HepG2 (cell line): ENCODE data around the gene CACNA1G. TPM values are rescaled to one million over a fixed set of nuclear protein-coding genes. Genes with fewer than 3 reads are reported as not detected.
A peak's percentile ranks its signal among the peaks of the same experiment; 100 is the strongest.

Experiments
- ATAC-seq: fragments of 200-7000 bp; cut with Tn5 transposase; 3 replicates; pipeline ENCODE4 v1.9.1; 2020; ENCODE audit warnings: mild to moderate bottlenecking, moderate library complexity
- BruUV-seq: library from RNA; stranded (reverse); fragments of 400-500 nt; replicated peaks from 2 replicates; lab custom pipeline; 2021; lab: Mats Ljungman, UMichigan
- CTCF ChIA-PET: fragments of 300-600 bp; formaldehyde crosslinking; extraction: SDS; loops from one replicate; lab custom pipeline; 2021; ENCODE audit warnings: low total read pairs, inconsistent platforms, low intra/inter-chr PET ratio; lab: Yijun Ruan, JAX
- POLR2A ChIA-PET: fragments of 350-600 bp; sonication (Branson Sonifier 250); formaldehyde crosslinking; loops from one replicate; lab custom pipeline; 2020; ENCODE audit warnings: antibody characterized with exemption, inconsistent platforms; lab: Yijun Ruan, JAX
- DNase-seq: peaks from one replicate; pipeline ENCODE4 v3.0.0-alpha.2; 2015; ENCODE audit warnings: low spot score
- FAIRE-seq: peaks from 3 replicates; lab custom pipeline; 2011; peaks lifted over from hg19 to GRCh38; lab: Jason Lieb, UNC
- H2AFZ ChIP-seq: one replicate; pipeline ENCODE4 v1.6.1; 2011; ENCODE audit warnings: low read length, inconsistent platforms
- H3K27ac ChIP-seq: fragments of 300-600 bp; 3 replicates; pipeline ENCODE4 v1.8.0; 2011; ENCODE audit warnings: mixed run types, mild to moderate bottlenecking, mixed read lengths, low read length, inconsistent platforms; ENCODE audit not compliant: insufficient read depth; ENCODE audit errors: extremely low read length
- H3K27me3 ChIP-seq, 2 experiments: fragments of 200-600 bp in 1 of 2; 2 replicates in 1 of 2; 3 replicates in 1 of 2; pipeline versions ENCODE4 v1.6.0 to v1.8.0; 2011; ENCODE audit warnings: low read length in 2 of 2, mild to moderate bottlenecking in 2 of 2, moderate library complexity in 2 of 2, inconsistent platforms in 1 of 2; ENCODE audit not compliant: insufficient read depth in 2 of 2, control insufficient read depth in 1 of 2
- H3K36me3 ChIP-seq, 2 experiments: fragments of 200-600 bp in 1 of 2; replicated peaks in 1 of 2; 2 replicates in 1 of 2; 3 replicates in 1 of 2; pipeline versions ENCODE4 v1.5.1 to v1.8.0; 2011; ENCODE audit warnings: low read length in 2 of 2, inconsistent platforms in 1 of 2; ENCODE audit not compliant: insufficient read depth in 2 of 2, control insufficient read depth in 1 of 2
- H3K4me1 ChIP-seq: 2 replicates; pipeline ENCODE4 v1.5.1; 2012; ENCODE audit warnings: low read length, inconsistent platforms; ENCODE audit not compliant: insufficient read depth
- H3K4me2 ChIP-seq: 2 replicates; pipeline ENCODE4 v1.6.0; 2011; ENCODE audit warnings: low read depth, low read length, inconsistent platforms
- H3K4me3 ChIP-seq, 3 experiments: fragments of 200-600 bp in 1 of 3; sonication (generic), shearing (Covaris generic) in 1 of 3; replicated peaks in 1 of 3; 2 replicates each; pipeline ENCODE4 v1.5.1; 2011 to 2016; ENCODE audit warnings: low read length in 3 of 3, inconsistent platforms in 2 of 3, low read depth in 2 of 3, mild to moderate bottlenecking in 2 of 3, control low read depth in 1 of 3, mixed read lengths in 1 of 3; ENCODE audit not compliant: insufficient read depth in 1 of 3
- H3K79me2 ChIP-seq: one replicate; pipeline ENCODE4 v1.6.1; 2011; ENCODE audit warnings: low read length, inconsistent platforms; ENCODE audit not compliant: insufficient read depth
- H3K9ac ChIP-seq: 2 replicates; pipeline ENCODE4 v1.6.0; 2011; ENCODE audit warnings: mild to moderate bottlenecking, low read depth, low read length, inconsistent platforms; ENCODE audit not compliant: insufficient read depth
- H3K9me3 ChIP-seq: 2 replicates; pipeline ENCODE4 v1.5.1; 2012; ENCODE audit warnings: mild to moderate bottlenecking, low read length
- H4K20me1 ChIP-seq: 2 replicates; pipeline ENCODE4 v1.6.0; 2011; ENCODE audit warnings: inconsistent platforms, mild to moderate bottlenecking, low read length, moderate library complexity; ENCODE audit not compliant: insufficient read depth
- ATF6 ChIP-seq: sonication (generic); formaldehyde crosslinking; conservative IDR thresholded peaks from 2 replicates; pipeline ENCODE4 v1.4.0; 2020; ENCODE audit warnings: missing genetic modification reagents
- BCLAF1 ChIP-seq: fragments of 450-650 bp; IDR thresholded peaks from 2 replicates; pipeline ENCODE4 v1.6.1; 2017; ENCODE audit warnings: mild to moderate bottlenecking
- GATAD1 ChIP-seq: IDR thresholded peaks from 2 replicates; pipeline ENCODE4 v1.6.1; 2016; ENCODE audit warnings: missing genetic modification reagents, missing compliant biosample characterization
- HES4 ChIP-seq: sonication (generic); formaldehyde crosslinking; IDR thresholded peaks from 2 replicates; pipeline ENCODE4 v1.9.0; 2021; ENCODE audit warnings: mild to moderate bottlenecking, missing genetic modification reagents, borderline replicate concordance
- KDM1A ChIP-seq: IDR thresholded peaks from 2 replicates; pipeline ENCODE4 v1.6.1; 2016; ENCODE audit warnings: missing compliant biosample characterization
- KLF9 ChIP-seq: IDR thresholded peaks from 2 replicates; pipeline ENCODE4 v1.6.1; 2016; ENCODE audit warnings: low read depth
- NR1H2 ChIP-seq: sonication (generic); formaldehyde crosslinking; IDR thresholded peaks from 2 replicates; pipeline ENCODE4 v1.8.1; 2022; ENCODE audit warnings: low read depth, missing genetic modification reagents, borderline replicate concordance
- RBAK ChIP-seq: sonication (generic); formaldehyde crosslinking; IDR thresholded peaks from 2 replicates; pipeline ENCODE4 v1.5.1; 2020; ENCODE audit warnings: mild to moderate bottlenecking, missing genetic modification reagents
- REPIN1 ChIP-seq: sonication (generic); formaldehyde crosslinking; IDR thresholded peaks from 2 replicates; pipeline ENCODE4 v1.8.0; 2022; ENCODE audit warnings: missing genetic modification reagents, low read depth, mild to moderate bottlenecking, borderline replicate concordance
- SP4 ChIP-seq: sonication (generic); formaldehyde crosslinking; IDR thresholded peaks from 2 replicates; pipeline ENCODE4 v1.8.1; 2023; ENCODE audit warnings: mild to moderate bottlenecking, missing genetic modification reagents
- ZNF563 ChIP-seq: sonication (generic); formaldehyde crosslinking; IDR thresholded peaks from 2 replicates; pipeline ENCODE4 v1.8.0; 2022; ENCODE audit warnings: mild to moderate bottlenecking, moderate library complexity, missing genetic modification reagents
- ZNF605 ChIP-seq: sonication (generic); formaldehyde crosslinking; IDR thresholded peaks from 2 replicates; pipeline ENCODE4 v1.8.0; 2022; ENCODE audit warnings: mild to moderate bottlenecking, missing genetic modification reagents
- ZNF746 ChIP-seq: sonication (generic); formaldehyde crosslinking; IDR thresholded peaks from 2 replicates; pipeline ENCODE4 v1.8.0; 2022; ENCODE audit warnings: mild to moderate bottlenecking, missing genetic modification reagents
- WGBS: methylation state at CpG from one replicate; pipeline ENCODE4 v1.1.6; 2017; ENCODE audit warnings: low lambda C conversion rate; 5-methylcytosine and 5-hydroxymethylcytosine counted together
- in situ Hi-C: cut with HindIII; loops from 2 replicates; pipeline ENCODE4 v1.10.0; 2017; ENCODE audit warnings: low pct_unique_long_range_greater_than_20kb; ENCODE audit not compliant: extremely low pct_ligation_motif_present
- intact Hi-C: fragments of 100-400 bp; cut with micrococcal nuclease; formaldehyde crosslinking; loops from one replicate; pipeline ENCODE4 v1.10.0; 2022; ENCODE audit not compliant: unreplicated experiment
- polyA plus RNA-seq, 8 experiments: library from polyadenylated mRNA; depleted of rRNA in 3 of 8; stranded (reverse) in 7 of 8; unstranded in 1 of 8; fragments of >200 nt; fragmentation: Illumina TruSeq in 4 of 8; extraction: Trizol in 4 of 8; gene quantifications; 2 replicates each; pipeline versions ENCODE4 v1.2.1 to v1.2.3, GENCODE V29; 2011 to 2016; ENCODE audit warnings: low read depth in 4 of 8, missing spikeins in 1 of 8, mixed read lengths in 1 of 8; ENCODE audit not compliant: insufficient read depth in 1 of 8
- total RNA-seq, 5 experiments: library from RNA; depleted of rRNA; stranded (reverse); fragments of >200 nt; fragmentation: Illumina TruSeq; extraction: Trizol; gene quantifications; 2 replicates each; pipeline ENCODE4 v1.2.3, GENCODE V29; 2016; ENCODE audit warnings: low read depth in 1 of 5
- TF ChIP-seq, protein P1 (sequence below): sonication (generic); formaldehyde crosslinking; IDR thresholded peaks from 2 replicates; pipeline ENCODE4 v1.8.1; 2023; ENCODE audit warnings: mild to moderate bottlenecking, inconsistent platforms, moderate library complexity, missing genetic modification reagents, borderline replicate concordance
- TF ChIP-seq, protein P2 (sequence below): IDR thresholded peaks from 2 replicates; pipeline ENCODE4 v1.6.1; 2016; ENCODE audit warnings: low read depth

The CACNA1G gene
- total and polyA plus RNA-seq, 2 of the 13 experiments (the other 11 are each of a cell fraction or from before 2014, with no cell fraction given), result 0.02 TPM; not detected in 1

GRCh38 chr17:50545311-50545710 is 15.2 kb upstream of the CACNA1G start (continued):
- TF ChIP-seq ATF6 (CRISPR knock-in tag), result no peak
- no peak for TF ChIP-seq BCLAF1
- no peak for TF ChIP-seq GATAD1 (CRISPR knock-in tag)
- TF ChIP-seq, protein P1, sequence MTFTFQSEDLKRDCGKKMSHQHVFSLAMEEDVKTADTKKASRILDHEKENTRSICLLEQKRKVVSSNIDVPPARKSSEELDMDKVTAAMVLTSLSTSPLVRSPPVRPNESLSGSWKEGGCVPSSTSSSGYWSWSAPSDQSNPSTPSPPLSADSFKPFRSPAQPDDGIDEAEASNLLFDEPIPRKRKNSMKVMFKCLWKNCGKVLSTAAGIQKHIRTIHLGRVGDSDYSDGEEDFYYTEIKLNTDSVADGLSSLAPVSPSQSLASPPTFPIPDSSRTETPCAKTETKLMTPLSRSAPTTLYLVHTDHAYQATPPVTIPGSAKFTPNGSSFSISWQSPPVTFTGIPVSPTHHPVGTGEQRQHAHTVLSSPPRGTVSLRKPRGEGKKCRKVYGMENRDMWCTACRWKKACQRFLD (CRISPR knock-in tag), result no peak
- TF ChIP-seq RBAK (CRISPR knock-in tag), result no peak

- Histone ChIP-seq H3K36me3 (peaks cover 0 to 5% of the 10 kb centered on the region in 2 experiments; a peak in 3 of 5 replicates), H3K9ac (peak overlapping the region; percentile 89; the same call in 1 of the 2 replicates), H3K4me1 (peaks cover 74% of the 10 kb centered on the region), H3K27me3 (no peaks in the 10 kb centered on the region; a peak in 1 of 5 replicates), H2AFZ (no peak overlapping the region), H3K27ac (no peak overlapping the region), H4K20me1 (no peaks in the 10 kb centered on the region), H3K4me2 (peak overlapping the region; percentile 97), H3K79me2 (peaks cover 3% of the 10 kb centered on the region), H3K4me3 (peak overlapping the region; percentile 63 to 87 (median 79); a peak in 3 of 6 replicates), H3K9me3 (no peaks in the 10 kb centered on the region)
- no peak for DNase-seq
- CTCF ChIA-PET, result interaction anchor here (0.7 to 1.8 kb wide), 8 partner anchors 50 to 296 kb away, joined by 3 to 18 read pairs (median 4); no protein-coding TSS in a partner anchor
- ATAC-seq, result no peak
- intact Hi-C loops (loop anchor here (1.0 to 10.0 kb wide), 5 partner anchors 64 to 408 kb away; no protein-coding TSS in a partner anchor), in situ Hi-C loops (loop anchor here (5.0 to 10.0 kb wide), 3 partner anchors 81 to 408 kb away; no protein-coding TSS in a partner anchor)
- peak; percentile 73 for FAIRE-seq
- no TSS peak for BruUV-seq
- WGBS, result 51% methylated on average over 4 of the region's 4 CpGs
- POLR2A ChIA-PET, result interaction anchor here (0.7 to 2.0 kb wide), 6 partner anchors 15 to 145 kb away, joined by 3 to 8 read pairs (median 5); no protein-coding TSS in a partner anchor
- TF ChIP-seq HES4 (CRISPR knock-in tag), result no peak
- TF ChIP-seq SP4, result peak; percentile 72; the same call in 1 of the 2 replicates
- TF ChIP-seq ZNF563 (CRISPR knock-in tag), result no peak
- TF ChIP-seq, protein P2, sequence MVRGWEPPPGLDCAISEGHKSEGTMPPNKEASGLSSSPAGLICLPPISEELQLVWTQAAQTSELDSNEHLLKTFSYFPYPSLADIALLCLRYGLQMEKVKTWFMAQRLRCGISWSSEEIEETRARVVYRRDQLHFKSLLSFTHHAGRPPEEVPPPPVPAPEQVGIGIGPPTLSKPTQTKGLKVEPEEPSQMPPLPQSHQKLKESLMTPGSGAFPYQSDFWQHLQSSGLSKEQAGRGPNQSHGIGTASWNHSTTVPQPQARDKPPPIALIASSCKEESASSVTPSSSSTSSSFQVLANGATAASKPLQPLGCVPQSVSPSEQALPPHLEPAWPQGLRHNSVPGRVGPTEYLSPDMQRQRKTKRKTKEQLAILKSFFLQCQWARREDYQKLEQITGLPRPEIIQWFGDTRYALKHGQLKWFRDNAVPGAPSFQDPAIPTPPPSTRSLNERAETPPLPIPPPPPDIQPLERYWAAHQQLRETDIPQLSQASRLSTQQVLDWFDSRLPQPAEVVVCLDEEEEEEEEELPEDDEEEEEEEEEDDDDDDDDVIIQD (CRISPR knock-in tag), result no peak
- TF ChIP-seq KLF9 (CRISPR knock-in tag), result no peak
- TF ChIP-seq KDM1A, result no peak
- TF ChIP-seq NR1H2 (CRISPR knock-in tag), result no peak
- TF ChIP-seq ZNF746 (CRISPR knock-in tag), result peak; percentile 22; the same call in 1 of the 2 replicates
- no peak for TF ChIP-seq REPIN1 (CRISPR knock-in tag)
- peak; percentile 65 for TF ChIP-seq ZNF605 (CRISPR knock-in tag)
Observed at GRCh38 chr17:50546701-50547034, 13.8 kb upstream of the CACNA1G start.
